ENCODE results near the gene FAH.

FAH gene

DNA sequence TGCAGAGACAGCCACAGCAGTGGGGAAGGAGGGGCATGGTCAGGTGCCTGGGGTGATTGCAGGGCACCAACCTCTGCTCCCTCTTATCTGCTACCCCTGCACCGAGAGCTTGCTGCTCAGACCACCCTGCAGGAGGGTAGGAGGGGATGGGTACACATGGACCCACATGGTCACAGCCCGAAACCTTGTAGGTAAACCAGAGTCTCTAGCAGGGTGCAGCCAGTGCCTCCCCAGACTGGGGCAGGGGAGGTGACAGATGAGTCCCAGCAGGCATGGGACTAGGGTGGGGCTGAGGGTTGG lies 49.2 kb downstream of the FAH start:
- no peak for DNase-seq

DNA sequence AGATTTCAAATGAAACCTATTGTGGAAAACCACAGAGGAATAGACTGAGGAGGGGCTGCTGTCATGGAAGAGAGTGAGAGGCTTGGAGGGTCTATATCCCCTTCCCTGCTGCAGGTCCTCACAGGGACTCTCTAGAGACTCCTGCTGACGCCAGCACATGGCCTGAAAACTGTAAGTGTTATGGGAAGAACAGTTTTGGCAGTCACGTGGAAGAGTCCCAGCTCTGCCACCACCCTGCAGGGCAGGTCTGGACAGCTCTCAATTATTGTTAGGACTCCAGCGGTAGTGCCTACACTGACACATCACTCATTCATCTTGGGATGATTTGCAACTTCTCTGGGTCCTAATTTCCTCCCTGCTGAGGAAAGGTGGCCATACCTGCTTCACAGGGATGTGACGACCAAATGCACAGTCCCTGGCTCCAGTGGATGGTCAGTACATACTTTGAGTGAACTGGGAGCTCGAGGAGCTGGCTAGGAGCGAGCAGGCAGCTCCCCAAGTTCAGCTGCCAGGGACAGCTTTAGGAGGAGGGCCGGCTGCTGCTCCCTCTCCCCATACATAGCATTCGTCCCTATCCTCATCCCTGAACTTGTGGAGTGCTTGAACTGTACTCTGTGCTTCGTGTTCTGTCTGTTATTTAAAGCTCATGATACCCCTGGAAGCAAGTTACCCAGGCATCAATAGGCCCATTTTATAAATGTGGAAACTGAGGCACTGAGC lies 50.0 kb downstream of the FAH start:
- no peak for DNase-seq

DNA sequence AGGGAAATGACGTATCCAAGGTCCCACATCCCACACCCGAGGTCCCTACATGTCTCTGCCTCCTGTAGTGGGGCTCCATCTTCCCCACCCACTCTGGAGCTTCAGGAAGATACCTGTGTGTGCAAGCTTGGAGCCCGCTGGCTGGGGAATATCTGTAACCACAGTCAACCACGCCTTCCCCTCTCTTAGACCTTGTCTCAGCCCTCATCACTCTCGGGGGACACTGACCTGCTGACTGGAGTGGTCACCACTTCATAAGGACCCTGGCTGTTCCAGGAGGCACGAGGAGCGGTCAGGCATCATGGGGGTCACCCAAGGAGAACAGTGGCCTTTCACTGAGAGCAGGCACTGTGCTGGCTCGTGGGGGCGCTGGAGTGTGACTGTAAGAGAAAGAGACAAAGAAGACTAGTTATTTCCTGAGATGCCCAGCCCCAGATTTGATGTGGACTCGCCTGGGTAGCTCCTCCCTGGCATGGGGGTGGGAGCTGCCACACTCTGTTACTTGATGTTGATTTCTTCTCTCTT lies 50.6 kb downstream of the FAH start:
- no peak for DNase-seq

DNA sequence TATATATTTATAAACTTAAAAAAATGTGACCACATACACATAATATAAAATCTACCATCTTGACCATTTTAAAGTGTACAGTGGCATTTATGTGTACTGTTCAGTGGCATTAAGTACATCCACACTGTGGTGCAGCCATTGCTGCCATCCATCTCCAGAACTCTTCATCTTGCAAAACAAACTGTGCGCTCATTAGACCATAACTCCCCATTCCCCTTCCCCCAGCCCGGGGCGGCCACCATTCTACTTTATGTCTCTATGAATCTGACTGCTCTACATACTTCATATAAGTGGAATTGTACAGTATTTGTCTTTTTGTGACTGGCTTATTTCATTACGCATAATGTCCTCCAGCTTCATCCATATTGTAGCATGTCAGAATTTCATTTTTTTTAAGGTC lies 51.4 kb downstream of the FAH start:
- DNase-seq, result no peak

DNA sequence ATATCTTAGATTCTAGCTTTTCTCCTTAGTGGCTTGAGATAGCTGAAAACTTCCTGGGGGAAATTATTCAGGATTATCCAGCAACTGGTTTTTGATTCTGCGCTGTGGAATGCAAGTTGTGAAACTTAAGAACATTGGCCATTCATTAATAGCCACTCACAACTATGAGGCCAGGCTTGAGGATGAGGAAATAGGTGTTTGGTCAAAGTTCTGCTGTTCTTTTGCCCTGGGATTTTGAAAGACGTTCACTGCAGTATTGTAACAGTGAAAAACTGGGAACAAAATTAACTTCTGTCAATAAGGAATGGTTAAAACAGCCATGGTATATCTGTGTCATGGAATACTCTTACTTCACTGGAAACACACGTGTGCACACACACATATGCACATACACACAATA lies 55.1 kb downstream of the FAH start:
- no peak for DNase-seq

DNA sequence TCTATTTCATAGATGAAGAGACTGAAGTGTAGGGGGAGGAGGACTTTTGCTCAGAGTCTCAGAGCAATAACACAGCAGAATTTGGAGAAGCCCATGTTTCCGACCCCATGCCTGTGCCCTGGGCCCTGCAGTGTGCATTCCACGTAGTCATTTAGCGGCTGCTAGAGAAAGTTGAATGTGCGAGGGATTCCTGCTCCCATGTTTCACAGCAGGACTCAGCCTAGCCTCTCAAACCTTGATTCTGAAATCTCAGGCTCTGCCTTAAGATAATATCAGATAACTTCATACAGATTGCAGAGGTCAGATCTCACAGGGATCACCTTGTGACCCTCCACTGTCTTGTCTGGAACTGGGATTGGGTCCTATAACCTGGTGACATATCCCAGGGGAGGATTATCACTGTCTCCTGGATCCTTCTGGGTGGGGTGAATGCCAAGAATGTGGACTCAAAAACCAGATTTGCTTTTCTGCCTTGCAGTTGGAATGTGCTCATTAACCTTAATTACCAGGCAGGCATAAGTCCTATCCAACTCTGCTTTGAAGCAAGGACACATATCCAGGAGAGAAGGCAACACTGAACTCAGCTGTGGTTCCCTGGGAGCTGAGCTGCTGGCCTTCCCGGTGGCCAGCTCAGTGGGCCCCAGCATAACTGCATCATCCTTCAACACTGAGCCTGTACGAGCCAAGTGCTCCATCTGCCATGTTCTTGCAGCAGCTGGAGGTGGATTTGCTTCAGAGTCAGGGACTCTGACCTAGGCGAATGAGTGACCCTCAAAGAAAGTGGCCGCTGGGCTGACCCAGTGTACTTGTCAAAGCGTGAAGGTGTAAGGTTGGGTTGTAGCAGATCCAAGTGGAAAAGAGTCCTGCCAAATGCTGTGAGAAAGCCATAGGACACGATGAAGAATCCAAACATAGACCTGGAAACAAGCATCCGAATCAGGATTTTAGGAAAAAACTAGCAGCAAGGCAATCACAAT lies 56.2 kb downstream of the FAH start:
- DNase-seq, result no peak

DNA sequence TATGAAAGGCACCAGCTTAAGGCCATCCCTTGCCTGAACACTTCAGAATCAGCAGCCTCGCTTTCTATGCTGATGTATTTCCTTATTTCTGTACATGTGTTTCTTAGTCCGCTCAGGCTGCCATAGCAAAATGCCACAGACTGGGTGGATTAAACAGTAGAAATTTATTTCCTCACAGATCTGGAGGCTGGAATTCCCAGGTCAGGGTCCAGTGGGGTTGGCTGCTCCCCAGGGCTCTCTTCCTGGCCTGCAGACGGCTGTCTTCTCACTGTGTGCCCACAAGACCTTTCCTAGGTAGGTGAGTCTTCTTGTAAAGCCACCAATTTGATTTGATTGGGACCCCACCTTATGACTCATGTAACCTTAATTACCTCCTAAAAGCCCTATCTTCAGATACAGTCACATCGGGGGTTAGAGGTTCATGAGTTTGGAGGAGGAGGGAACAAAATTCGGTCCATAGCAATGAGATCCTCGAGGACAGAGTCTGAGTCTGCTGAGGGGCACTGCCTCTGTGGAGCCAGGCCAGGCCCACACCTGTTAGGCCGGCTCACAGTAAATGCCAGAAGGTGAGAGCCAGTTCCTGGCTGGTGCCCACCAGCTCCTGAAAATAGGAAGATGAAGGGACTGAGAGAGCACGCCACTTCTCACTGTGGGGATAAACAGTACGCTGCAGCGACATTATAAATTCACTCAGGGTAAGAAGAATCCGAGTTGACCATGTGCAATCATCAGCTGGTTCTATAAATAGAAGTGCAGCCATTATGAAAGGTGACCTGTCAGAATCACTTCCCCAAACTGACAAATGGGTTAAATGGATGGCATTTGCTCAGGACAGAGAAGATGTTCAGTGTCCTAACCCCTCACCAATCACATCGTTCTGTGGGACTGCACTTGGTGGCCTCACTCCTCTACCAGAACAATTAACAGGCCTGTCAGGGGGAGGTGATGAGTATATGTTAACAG lies 58.1 kb downstream of the FAH start:
- DNase-seq, result no peak

DNA sequence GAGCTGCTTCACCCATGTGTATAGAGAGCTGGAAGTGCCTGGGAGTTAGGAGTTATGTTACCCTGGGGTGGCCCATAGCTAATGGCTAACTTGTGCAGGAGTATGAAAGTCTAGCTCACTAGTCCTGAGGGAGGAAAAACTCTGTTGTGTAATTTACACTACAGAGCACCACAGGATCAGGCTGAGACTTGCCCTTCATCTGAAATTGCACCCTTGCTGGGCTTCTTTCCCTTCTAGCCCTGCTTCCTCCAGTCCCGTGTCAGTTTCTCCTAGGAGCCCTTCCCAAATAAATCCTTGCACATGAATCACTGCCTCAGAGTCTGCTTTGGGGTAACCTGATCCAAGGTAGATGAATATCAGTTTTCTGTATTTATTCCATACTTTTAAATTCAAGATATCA lies 59.2 kb downstream of the FAH start:
- no peak for DNase-seq

DNA sequence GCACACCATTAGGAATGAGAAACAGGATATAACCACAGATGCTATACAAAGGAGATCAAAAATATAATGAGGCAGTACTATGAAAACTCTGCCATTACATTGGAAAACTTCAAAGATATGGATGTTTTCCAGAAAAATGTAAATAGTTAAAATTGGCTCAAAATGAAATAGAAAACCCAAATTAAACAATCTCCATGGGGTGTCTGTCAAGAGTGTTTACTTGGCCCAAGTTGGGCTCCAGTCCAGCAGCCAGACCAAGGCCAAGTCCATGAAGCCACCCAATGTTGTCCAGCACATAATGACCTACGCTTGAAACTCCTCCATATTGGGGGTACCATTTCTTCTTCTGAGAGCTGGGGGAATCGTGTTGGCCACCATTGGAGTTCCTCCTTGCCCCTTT lies 62.1 kb downstream of the FAH start:
- no peak for DNase-seq

DNA sequence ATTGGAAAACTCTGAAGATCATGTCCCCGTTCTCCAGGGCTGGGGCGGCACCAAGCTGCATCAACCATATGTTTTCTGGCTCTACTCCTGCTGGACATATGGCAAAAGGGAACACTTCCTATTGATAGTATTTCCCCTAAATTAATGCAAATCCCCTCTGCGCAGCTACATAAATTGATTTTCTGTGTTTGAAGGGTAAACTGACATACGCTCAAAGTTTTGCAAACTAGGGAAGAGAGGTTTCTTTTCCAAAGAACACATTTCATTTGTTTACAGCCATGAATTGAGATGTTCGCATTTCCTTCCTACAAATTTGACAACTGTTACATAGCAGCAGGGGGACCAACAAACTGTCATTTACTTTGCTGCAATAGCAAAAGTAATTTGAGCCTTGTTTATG lies 63.3 kb downstream of the FAH start:
- DNase-seq, result no peak

DNA sequence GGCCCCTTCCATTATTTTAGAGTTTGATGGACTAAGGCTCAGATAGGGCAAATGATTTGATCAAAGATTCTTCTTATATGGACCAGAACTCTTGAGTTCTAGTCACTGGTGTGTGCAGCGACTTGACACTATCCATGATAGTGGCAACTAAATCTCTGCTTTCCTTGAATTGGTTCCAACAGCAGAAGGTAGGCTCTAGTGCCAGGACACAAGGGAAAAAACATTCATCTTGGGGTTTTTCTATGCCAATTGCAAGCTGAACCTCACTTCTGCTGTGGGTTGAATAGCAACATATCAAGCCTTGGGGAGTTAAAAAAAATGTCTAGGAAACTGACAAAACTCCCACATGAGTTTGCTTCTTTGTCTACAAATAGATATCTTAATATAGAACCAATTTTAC lies 64.1 kb downstream of the FAH start:
- DNase-seq, result no peak

DNA sequence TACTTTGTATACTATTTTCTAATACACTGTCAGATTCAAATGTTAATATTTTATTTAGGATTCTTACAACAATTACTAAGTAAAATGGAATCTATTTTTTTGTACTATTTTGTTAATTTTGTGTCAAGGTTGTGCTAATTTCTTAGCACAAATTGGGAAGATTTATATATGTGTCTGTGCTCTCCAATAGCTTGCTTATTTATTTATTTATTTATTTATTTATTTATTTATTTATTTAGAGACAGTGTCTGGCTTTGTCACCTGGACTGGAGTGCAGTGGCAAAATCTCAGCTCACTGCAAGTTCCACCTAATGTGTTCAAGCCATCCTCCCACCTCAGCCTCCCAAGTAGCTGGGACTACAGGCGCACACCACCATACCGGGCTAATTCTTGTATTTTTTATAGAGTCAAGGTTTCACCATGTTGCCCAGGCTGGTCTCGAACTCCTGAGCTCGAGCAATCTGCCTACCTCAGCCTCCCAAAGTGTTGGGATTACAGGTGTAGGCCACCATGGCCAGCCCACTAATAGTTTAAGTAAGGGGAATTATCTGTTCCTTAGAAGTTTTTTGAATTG lies 64.6 kb downstream of the FAH start:
- no peak for DNase-seq

DNA sequence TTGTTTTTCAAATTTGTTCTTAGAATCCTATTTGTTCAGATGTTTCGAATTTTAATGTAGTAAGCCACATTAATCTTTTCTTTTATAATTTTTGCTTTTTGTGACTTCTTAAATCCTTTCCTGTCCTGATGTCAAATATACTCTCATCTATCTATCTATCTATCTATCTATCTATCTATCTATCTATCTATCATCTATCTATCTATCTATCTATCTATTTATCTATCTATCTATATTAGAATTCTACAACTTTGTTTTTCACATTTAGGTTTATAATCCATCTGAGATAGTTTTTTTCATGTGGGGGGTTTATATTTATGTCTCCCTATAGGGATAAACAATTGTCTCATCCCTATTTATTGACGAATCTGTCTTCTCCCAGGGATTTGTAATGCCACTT lies 67.2 kb downstream of the FAH start:
- no peak for DNase-seq

DNA sequence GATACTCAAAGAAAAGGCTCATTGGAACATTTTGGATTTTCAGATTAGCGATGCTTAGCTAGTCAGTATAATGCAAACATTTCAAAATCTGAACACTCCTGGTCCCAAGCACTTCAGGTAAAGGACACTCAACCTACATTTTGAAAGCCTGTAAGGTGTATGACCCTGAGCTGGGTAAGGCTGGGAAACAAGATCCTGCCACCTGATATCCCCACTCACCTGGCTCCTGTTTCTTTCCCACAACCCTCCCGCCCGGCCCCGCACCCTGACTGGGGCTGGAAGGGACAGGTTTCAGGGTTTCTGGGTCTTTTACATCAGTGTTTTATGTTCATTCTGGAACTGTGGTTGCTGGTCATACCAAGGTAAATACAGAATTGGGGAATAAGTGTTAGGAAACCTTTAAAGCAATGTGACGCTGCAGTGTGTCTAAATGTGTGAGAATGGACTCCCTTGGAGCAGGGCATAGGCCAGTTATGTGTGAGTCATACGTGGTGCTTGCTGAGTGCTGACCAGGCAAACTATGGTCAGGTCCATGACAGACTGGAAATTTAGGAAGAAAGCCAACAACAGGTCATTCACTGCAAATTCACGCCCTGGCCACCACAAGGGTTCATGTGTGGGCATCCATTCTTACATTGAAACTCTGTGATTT lies 76.3 kb downstream of the FAH start:
- DNase-seq, result no peak

DNA sequence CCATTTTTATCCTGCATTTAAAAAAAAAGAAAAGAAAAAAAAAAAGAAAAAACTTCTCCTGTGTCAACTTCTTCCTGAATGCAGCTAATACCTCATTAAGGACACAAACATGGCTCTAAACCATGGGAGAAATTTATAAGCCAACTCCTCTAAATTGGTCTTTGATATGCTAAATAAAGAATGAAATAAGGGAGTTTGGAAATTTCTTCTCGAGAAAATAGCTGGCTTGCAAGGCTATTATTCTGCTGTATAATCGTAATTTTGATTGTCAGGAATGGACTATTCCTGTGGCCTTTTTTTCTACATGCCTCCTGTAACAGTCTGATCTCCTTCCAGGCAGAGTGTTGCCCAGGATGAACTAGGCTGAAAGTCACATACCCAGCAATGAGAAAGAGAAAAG lies 78.6 kb downstream of the FAH start:
- no peak for DNase-seq

DNA sequence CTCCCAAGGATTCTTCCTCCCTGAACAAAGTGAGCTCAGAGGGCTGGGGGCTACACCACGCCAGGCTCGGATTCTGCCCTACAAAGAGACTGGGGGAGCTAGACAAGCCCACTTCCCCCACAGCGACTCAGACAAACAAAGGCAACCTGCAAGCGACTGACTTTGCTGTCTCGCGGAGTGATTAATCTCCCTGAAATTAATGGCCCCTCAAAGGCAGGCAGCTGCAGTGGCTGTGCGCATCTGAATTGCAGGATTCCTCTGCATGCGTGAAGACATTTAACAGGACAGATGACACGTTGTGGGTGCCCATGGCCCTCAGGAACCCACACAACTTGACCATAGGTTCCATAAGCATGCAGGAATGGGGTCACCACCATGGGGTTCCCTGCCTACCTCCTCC lies 80.8 kb downstream of the FAH start:
- no peak for DNase-seq

DNA sequence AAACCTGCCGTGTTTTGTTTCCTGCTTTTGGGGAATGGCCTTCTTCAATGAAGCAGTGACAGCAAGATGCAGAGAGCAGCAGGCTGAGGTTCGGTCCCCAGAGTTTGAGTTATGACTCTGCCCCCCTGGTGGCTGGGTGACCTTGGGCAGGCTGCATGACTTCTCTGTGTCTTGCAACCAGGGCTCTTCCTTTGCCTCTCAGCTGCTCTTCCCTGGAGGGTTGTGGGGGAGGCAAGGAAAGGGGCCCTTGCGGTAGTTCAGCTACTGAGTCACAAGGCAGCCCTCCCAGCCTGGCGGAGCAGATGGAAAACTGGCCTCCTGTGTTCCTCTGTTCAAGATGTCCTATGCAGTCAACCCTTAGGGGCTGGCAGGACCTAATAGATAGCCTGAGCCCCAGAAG lies 82.1 kb downstream of the FAH start:
- DNase-seq, result peak in 1 of 2 experiments; percentile 19
